ENCODE results near the gene AGMO. TPM values are rescaled to one million over a fixed set of nuclear protein-coding genes. Genes with fewer than 3 reads are reported as not detected.

AGMO gene
- total RNA-seq, 1 donor from 2014 or later: 0.34 TPM

DNA sequence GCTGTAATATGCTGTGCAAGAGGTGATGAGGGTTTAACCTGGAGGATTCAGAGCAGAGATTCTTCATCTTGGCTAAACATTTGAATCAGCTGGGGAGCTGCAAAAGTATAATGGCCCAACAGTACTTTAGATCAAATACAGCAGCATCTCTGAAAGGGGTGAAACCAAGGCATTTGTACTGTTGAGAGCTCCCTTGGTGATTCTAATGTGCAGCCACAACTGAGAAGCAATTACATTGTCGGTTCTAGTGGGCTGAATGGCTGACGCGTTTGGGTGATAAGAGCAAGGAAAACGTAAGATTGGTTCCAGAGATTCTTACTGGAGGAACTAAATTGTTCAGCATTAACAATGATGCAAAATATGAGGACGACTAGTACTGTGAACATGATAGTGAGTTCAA, 269.7 kb downstream of the AGMO start:
- TF ChIP-seq EZH2 (IDR thresholded peaks at IDR 0.05; ENCODE audit: insufficient read depth, low read length): no peak
- TF ChIP-seq, protein P1, sequence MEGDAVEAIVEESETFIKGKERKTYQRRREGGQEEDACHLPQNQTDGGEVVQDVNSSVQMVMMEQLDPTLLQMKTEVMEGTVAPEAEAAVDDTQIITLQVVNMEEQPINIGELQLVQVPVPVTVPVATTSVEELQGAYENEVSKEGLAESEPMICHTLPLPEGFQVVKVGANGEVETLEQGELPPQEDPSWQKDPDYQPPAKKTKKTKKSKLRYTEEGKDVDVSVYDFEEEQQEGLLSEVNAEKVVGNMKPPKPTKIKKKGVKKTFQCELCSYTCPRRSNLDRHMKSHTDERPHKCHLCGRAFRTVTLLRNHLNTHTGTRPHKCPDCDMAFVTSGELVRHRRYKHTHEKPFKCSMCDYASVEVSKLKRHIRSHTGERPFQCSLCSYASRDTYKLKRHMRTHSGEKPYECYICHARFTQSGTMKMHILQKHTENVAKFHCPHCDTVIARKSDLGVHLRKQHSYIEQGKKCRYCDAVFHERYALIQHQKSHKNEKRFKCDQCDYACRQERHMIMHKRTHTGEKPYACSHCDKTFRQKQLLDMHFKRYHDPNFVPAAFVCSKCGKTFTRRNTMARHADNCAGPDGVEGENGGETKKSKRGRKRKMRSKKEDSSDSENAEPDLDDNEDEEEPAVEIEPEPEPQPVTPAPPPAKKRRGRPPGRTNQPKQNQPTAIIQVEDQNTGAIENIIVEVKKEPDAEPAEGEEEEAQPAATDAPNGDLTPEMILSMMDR (IDR thresholded peaks at IDR 0.05; ENCODE audit: insufficient read depth, low read depth, low read length): no peak
- Mint-ChIP-seq H3K4me1 (ENCODE audit: low read depth, unreplicated experiment) (no peaks in the 10 kb centered on the region), H3K36me3 (ENCODE audit: low read depth, unreplicated experiment) (no peaks in the 10 kb centered on the region), H3K9me3 (ENCODE audit: unreplicated experiment) (no peaks in the 10 kb centered on the region), H3K27ac (ENCODE audit: unreplicated experiment) (no peak overlapping the region), H3K27me3 (ENCODE audit: low read depth, unreplicated experiment) (no peaks in the 10 kb centered on the region), H3K4me3 (ENCODE audit: unreplicated experiment) (no peak overlapping the region)
- H3K27ac ChIP-seq (ENCODE audit: low read depth, low read length): no peak overlapping the region
- no peaks in the 10 kb centered on the region for H3K4me1 ChIP-seq (ENCODE audit: insufficient read depth, low read length)
- no peak overlapping the region for H3K4me2 ChIP-seq (ENCODE audit: low read length)
- H3K79me2 ChIP-seq (ENCODE audit: insufficient read depth, low read length): no peaks in the 10 kb centered on the region
- no peaks in the 10 kb centered on the region for H3K27me3 ChIP-seq (ENCODE audit: insufficient read depth, low read length)
- DNase-seq (ENCODE audit: low read depth): no peak
- no peak overlapping the region for H2AFZ ChIP-seq (ENCODE audit: low read depth, low read length)
- no peak overlapping the region for H3K9ac ChIP-seq (ENCODE audit: low read length)
- H3K4me3 ChIP-seq (ENCODE audit: insufficient read depth, low read depth, low read length): no peak overlapping the region
- H3K36me3 ChIP-seq (ENCODE audit: insufficient read depth, low read length): no peaks in the 10 kb centered on the region
- no peaks in the 10 kb centered on the region for H3K9me3 ChIP-seq (ENCODE audit: insufficient read depth, low read depth, low read length)
- H4K20me1 ChIP-seq (ENCODE audit: insufficient read depth, low read length): no peaks in the 10 kb centered on the region
- FAIRE-seq: no peak

DNA sequence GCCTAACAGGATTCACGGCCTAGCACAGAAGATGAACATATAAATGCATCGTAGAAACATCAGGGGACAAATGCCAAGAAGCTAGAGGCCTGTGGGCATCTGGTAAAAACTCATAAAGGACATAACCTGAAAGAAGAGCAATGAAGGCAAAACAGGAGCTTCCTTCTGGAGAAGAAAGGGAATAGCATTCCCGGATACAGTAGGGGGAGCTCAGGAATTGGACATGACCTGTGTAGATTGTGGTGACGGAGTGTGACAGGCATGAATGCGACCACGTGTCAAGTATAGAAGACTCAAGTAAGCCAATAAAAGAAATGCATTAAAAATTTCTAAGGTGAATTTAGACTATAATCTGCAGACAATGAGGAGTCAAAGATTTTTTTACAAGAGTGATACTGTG, 270.1 kb downstream of the AGMO start:
- Histone ChIP-seq H3K79me2 (ENCODE audit: insufficient read depth, low read length) (no peaks in the 10 kb centered on the region), H3K9me3 (ENCODE audit: insufficient read depth, low read depth, low read length) (no peaks in the 10 kb centered on the region), H3K9ac (ENCODE audit: low read length) (no peak overlapping the region), H3K4me1 (ENCODE audit: insufficient read depth, low read length) (no peaks in the 10 kb centered on the region), H3K4me2 (ENCODE audit: low read length) (no peak overlapping the region), H3K36me3 (ENCODE audit: insufficient read depth, low read length) (no peaks in the 10 kb centered on the region), H3K4me3 (ENCODE audit: insufficient read depth, low read depth, low read length) (no peak overlapping the region), H3K27ac (ENCODE audit: low read depth, low read length) (no peak overlapping the region), H4K20me1 (ENCODE audit: insufficient read depth, low read length) (no peaks in the 10 kb centered on the region), H2AFZ (ENCODE audit: low read depth, low read length) (no peak overlapping the region), H3K27me3 (ENCODE audit: insufficient read depth, low read length) (no peaks in the 10 kb centered on the region)
- TF ChIP-seq, protein P1 (IDR thresholded peaks at IDR 0.05; ENCODE audit: insufficient read depth, low read depth, low read length): no peak
- TF ChIP-seq EZH2 (IDR thresholded peaks at IDR 0.05; ENCODE audit: insufficient read depth, low read length): no peak
- Mint-ChIP-seq H3K4me3 (ENCODE audit: unreplicated experiment) (no peak overlapping the region), H3K36me3 (ENCODE audit: low read depth, unreplicated experiment) (no peaks in the 10 kb centered on the region), H3K4me1 (ENCODE audit: low read depth, unreplicated experiment) (no peaks in the 10 kb centered on the region), H3K27ac (ENCODE audit: unreplicated experiment) (no peak overlapping the region), H3K9me3 (ENCODE audit: unreplicated experiment) (no peaks in the 10 kb centered on the region), H3K27me3 (ENCODE audit: low read depth, unreplicated experiment) (no peaks in the 10 kb centered on the region)
- FAIRE-seq: no peak
- no peak for DNase-seq (ENCODE audit: low read depth)

DNA sequence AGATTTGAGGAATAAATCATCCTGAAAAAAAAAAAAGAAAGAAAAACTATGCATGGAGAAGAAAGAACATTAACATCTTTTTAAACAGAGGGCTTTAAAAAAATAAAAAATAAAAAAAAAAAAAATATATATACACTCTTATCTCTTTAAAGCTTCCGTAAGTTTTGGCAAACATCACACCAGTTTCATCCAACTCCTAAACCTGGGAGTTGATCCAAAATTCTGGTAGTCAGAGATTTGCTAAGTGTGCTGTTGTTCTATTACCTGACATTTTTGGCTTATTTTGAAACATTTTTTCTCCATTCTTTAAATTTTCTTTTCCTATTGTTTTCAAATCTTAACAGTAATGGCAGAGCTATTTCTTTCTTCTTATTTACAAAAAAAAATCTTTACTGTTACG, 273.1 kb downstream of the AGMO start:
- Histone ChIP-seq H3K36me3 (ENCODE audit: insufficient read depth, low read length) (no peaks in the 10 kb centered on the region), H3K9ac (ENCODE audit: low read length) (no peak overlapping the region), H3K4me3 (ENCODE audit: insufficient read depth, low read depth, low read length) (no peak overlapping the region), H3K27me3 (ENCODE audit: insufficient read depth, low read length) (no peaks in the 10 kb centered on the region), H2AFZ (ENCODE audit: low read depth, low read length) (no peak overlapping the region), H3K27ac (ENCODE audit: low read depth, low read length) (no peak overlapping the region), H3K9me3 (ENCODE audit: insufficient read depth, low read depth, low read length) (no peaks in the 10 kb centered on the region), H3K79me2 (ENCODE audit: insufficient read depth, low read length) (no peaks in the 10 kb centered on the region), H4K20me1 (ENCODE audit: insufficient read depth, low read length) (no peaks in the 10 kb centered on the region), H3K4me2 (ENCODE audit: low read length) (no peak overlapping the region), H3K4me1 (ENCODE audit: insufficient read depth, low read length) (no peaks in the 10 kb centered on the region)
- no peak overlapping the region for H3K4me3 Mint-ChIP-seq (ENCODE audit: unreplicated experiment)
- no peak for FAIRE-seq
- no peaks in the 10 kb centered on the region for H3K27me3 Mint-ChIP-seq (ENCODE audit: low read depth, unreplicated experiment)
- H3K36me3 Mint-ChIP-seq (ENCODE audit: low read depth, unreplicated experiment): no peaks in the 10 kb centered on the region
- TF ChIP-seq EZH2 (IDR thresholded peaks at IDR 0.05; ENCODE audit: insufficient read depth, low read length): no peak
- TF ChIP-seq, protein P1 (IDR thresholded peaks at IDR 0.05; ENCODE audit: insufficient read depth, low read depth, low read length): no peak
- no peak for DNase-seq (ENCODE audit: low read depth)
- H3K27ac Mint-ChIP-seq (ENCODE audit: unreplicated experiment): no peak overlapping the region
- H3K9me3 Mint-ChIP-seq (ENCODE audit: unreplicated experiment): peaks cover 2% of the 10 kb centered on the region
- H3K4me1 Mint-ChIP-seq (ENCODE audit: low read depth, unreplicated experiment): no peaks in the 10 kb centered on the region
